ENCODE measurements around the gene DIP2B.

Gene DIP2B

DNA sequence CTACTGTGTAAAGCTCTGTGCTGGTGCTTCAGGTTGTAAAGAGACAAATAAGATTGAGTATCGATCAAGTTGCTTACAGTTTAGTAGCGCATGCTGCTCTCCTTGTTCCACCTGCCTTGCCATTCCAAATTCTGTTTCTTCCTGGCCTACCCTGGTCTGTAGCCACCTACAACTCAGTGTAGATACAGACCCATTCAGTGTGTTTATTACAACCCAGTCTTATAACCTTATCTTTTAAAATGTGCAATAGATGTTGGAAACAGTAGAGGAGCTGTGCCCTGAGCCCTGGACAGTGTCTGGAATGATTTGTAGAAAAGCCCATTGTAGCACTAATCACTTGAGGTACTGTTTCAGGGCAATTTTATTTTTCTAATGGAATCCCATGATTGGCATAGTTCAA is 68.5 kb downstream of the DIP2B start:
- TF ChIP-seq CTCF (conservative IDR thresholded peaks at IDR 0.05; ENCODE audit: low read length) = no peak
- H3K4me3 ChIP-seq (ENCODE audit: low read length) = no peak overlapping the region
- DNase-seq (ENCODE audit: low read depth) = no peak

DNA sequence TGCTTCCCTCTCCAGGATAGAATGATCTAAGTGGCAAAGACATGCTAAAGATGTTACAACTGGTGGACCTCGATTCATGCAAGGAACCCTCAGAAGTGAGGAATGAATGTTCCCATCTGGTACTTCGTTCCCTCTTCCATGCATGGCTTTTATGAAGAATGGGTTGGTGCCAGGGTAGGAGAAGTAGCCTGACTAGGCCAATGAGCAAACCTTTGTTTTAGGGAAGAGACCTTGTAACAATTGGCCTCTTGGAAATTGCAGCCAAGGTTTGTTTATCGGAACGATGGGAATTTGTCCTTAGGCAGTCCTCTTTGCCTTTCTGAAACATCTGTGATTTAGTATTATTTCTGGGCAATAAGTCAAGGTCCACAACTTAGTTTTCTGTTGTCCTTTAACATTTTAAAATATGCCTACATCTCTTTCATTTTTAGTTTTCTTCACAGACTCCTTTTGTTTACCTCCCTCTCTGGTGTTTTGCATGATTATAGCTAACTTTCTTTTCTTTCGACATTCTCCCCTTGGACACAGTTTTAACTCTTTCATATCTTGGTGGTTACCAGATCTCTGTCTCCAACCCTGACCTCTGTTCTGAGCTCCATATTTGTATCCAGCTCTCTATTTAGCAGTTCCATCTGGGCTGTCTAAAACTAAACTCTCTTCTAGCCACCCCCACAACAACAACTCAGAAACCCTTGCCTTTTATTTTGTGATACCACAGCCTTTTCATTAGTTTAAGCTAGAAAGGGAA is 70.0 kb downstream of the DIP2B start:
- no peak for TF ChIP-seq CTCF (conservative IDR thresholded peaks at IDR 0.05; ENCODE audit: low read length)
- no peak overlapping the region; the same call in 1 of the 2 replicates for H3K4me3 ChIP-seq (ENCODE audit: low read length)
- DNase-seq (ENCODE audit: low read depth) = peak; percentile 90

DNA sequence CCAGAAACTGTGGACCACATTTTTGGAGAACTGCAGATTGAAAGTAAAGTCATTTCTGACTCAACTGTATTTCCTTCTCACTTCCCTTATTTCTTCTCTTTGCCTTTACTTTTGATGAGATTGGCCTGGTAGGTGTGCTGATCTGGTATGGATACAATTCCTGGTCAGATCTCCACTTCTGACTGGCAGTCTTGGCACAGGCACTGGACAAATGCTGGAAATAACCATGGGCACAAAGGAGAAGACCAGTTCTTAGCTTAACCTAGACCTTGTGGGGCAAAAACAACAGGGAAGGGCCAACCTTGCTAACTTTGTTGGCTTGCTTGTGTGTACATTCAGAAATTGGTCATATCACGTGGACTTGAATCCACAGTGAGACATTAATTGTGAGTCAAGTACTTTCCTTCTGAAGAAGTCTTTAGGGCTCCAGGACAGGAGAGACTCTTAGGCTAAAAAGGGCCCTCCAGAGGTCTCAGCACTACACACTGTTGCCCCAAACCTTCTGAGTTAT is 75.0 kb downstream of the DIP2B start:
- no peak overlapping the region for H3K4me3 ChIP-seq (ENCODE audit: low read length)
- TF ChIP-seq CTCF (conservative IDR thresholded peaks at IDR 0.05; ENCODE audit: low read length) = no peak
- DNase-seq (ENCODE audit: low read depth) = no peak

- H3K4me3 ChIP-seq (ENCODE audit: low read length) = no peak overlapping the region
- no peak for DNase-seq (ENCODE audit: low read depth)
- no peak for TF ChIP-seq CTCF (conservative IDR thresholded peaks at IDR 0.05; ENCODE audit: low read length)
These were observed 75.7 kb downstream of the DIP2B start for GRCh38 chr12:50580436-50580835.

DNA sequence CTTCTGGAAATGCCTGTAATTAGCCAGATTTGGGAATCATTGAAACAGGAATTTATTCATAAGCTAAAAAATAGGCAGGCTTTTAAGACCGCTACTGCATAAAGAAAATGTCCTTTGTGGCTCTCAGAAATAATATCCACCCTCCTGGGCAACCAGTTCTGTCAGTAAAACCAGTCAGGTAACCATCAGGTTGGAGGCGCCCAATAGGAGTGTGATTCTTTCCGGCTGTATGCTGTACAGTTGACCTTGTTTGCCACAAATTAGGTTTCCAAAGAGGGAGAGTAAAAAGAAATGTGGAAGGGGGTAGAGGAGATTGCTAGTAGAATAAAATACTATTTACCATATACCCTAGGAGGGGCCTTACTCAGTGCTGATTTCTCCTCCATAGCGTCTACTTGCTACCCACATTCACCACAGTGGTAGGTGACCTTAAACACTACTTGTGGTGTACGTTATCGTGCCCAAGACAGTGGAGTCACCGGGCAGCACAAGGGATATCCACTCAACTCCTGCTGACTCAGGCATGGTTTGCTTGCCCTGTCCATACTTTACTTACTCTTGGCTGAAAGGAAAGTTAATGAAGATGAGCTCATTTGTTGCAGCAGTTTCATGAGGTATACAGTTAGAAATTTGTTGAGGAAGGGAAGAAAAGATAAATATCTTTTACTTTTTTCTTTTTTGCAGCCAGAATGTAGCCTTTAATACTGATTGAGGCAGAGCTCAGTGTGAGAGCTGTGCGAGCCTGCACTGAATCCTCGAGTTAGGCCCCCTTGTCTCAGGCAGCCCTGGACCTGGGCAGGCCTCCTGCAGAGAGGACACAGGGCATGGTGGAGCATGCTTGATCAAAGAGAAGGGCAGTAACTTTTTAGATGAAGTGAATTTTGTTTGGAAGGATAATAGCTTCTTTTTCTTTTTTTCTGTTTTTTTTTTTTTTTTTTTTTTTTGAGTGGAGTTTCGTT is 76.7 kb downstream of the DIP2B start:
- no peak overlapping the region for H3K4me3 ChIP-seq (ENCODE audit: low read length)
- peak; percentile 70 for DNase-seq (ENCODE audit: low read depth)
- TF ChIP-seq CTCF (conservative IDR thresholded peaks at IDR 0.05; ENCODE audit: low read length) = no peak

DNA sequence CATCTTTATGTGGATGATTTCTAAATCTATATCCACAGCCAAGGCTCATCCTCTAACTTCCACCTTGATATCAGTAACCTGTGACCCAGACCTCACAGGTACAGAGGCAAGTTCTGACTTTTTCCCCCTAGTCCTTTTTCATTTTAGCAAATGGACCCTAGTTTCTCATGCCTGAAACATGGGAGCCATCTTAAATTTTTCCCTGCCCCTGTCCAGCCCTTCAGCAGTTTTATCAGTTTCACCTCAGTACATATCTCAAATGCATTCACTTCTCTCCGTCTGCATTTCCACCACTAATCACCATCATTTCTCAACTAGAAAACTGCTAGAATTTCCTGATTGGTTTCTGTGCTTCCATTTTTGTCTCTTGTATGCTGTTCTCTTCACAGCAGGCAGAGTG is 79.3 kb downstream of the DIP2B start:
- no peak overlapping the region for H3K4me3 ChIP-seq (ENCODE audit: low read length)
- no peak for DNase-seq (ENCODE audit: low read depth)
- TF ChIP-seq CTCF (conservative IDR thresholded peaks at IDR 0.05; ENCODE audit: low read length) = no peak

Data from AG10803 (cell line).